A673 (cell line): ENCODE results near the gene CASZ1.

Experiments
- EZH2 ChIP-seq: fragments of 200-600 bp; sonication (generic); IDR thresholded peaks from 2 replicates; pipeline ENCODE4 v1.6.1; 2017; ENCODE audit warnings: borderline replicate concordance, low read depth, mild to moderate bottlenecking, mixed read lengths, antibody characterized with exemption, low read length; ENCODE audit not compliant: poor library complexity, severe bottlenecking
- TF ChIP-seq, protein P1 (sequence below): fragments of 300-800, 200-600 bp; sonication (generic); conservative IDR thresholded peaks from 2 replicates; pipeline ENCODE4 v1.5.1; 2017; ENCODE audit warnings: low read depth, mild to moderate bottlenecking, antibody characterized with exemption, low read length, moderate library complexity, mixed read lengths

DNA sequence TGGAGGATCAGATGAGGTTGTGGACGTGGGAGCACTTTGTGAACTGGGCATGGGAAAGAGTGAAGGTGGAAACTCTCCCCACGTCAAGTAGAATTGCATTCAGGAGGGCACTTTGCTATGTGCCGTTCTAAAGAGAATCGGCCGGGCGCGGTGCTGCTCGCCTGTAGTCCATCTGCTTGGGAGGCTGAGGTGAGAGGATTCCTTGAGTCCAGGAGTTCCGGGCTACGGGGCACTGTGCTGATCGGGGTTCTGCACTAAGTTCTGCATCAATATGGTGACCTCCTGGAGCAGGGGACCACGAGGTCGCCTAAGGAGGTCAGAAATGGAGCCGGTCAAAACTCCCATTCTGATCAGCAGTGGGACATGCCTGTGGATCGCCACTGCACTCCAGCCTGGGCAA is 179.8 kb downstream of the CASZ1 start:
- TF ChIP-seq, protein P1, sequence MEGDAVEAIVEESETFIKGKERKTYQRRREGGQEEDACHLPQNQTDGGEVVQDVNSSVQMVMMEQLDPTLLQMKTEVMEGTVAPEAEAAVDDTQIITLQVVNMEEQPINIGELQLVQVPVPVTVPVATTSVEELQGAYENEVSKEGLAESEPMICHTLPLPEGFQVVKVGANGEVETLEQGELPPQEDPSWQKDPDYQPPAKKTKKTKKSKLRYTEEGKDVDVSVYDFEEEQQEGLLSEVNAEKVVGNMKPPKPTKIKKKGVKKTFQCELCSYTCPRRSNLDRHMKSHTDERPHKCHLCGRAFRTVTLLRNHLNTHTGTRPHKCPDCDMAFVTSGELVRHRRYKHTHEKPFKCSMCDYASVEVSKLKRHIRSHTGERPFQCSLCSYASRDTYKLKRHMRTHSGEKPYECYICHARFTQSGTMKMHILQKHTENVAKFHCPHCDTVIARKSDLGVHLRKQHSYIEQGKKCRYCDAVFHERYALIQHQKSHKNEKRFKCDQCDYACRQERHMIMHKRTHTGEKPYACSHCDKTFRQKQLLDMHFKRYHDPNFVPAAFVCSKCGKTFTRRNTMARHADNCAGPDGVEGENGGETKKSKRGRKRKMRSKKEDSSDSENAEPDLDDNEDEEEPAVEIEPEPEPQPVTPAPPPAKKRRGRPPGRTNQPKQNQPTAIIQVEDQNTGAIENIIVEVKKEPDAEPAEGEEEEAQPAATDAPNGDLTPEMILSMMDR: no peak
- TF ChIP-seq EZH2: no peak
